GM23248 (cell line): ENCODE data around the gene SLITRK4. TPM values are rescaled to one million over a fixed set of nuclear protein-coding genes. Genes with fewer than 3 reads are reported as not detected.

Source experiments
- DNase-seq: peaks from one replicate; pipeline ENCODE4 v3.0.0-alpha.2; 2015
- H2AFZ ChIP-seq: fragments of 200-600 bp; sonication (generic); 2 replicates; pipeline ENCODE4 v1.6.1; 2016; ENCODE audit warnings: antibody characterized with exemption
- H3F3A ChIP-seq: fragments of 200-600 bp; sonication (generic); 2 replicates; pipeline ENCODE4 v1.6.1; 2016; ENCODE audit warnings: mild to moderate bottlenecking, antibody characterized with exemption, mixed run types; ENCODE audit not compliant: insufficient read depth
- H3K27ac ChIP-seq: fragments of 200-600 bp; sonication (generic); 2 replicates; pipeline ENCODE4 v1.5.1; 2016; ENCODE audit warnings: mild to moderate bottlenecking
- H3K27me3 ChIP-seq: fragments of 200-600 bp; sonication (generic); replicated peaks from 2 replicates; pipeline ENCODE4 v1.6.1; 2016; ENCODE audit warnings: mild to moderate bottlenecking; ENCODE audit not compliant: insufficient read depth
- H3K36me3 ChIP-seq: fragments of 200-600 bp; sonication (generic); 2 replicates; pipeline ENCODE4 v1.6.1; 2016; ENCODE audit warnings: low read depth, mild to moderate bottlenecking
- H3K4me1 ChIP-seq: fragments of 200-600 bp; sonication (generic); 2 replicates; pipeline ENCODE4 v1.6.1; 2016; ENCODE audit warnings: mild to moderate bottlenecking; ENCODE audit not compliant: insufficient read depth
- H3K4me2 ChIP-seq: fragments of 200-600 bp; sonication (generic); one replicate; pipeline ENCODE4 v1.6.1; 2016; ENCODE audit warnings: mild to moderate bottlenecking; ENCODE audit not compliant: unreplicated experiment
- H3K4me3 ChIP-seq: fragments of 200-600 bp; sonication (generic); 2 replicates; pipeline ENCODE4 v1.5.1; 2016; ENCODE audit warnings: mild to moderate bottlenecking
- H3K79me2 ChIP-seq: fragments of 200-600 bp; sonication (generic); 2 replicates; pipeline ENCODE4 v1.6.1; 2016; ENCODE audit warnings: mild to moderate bottlenecking; ENCODE audit not compliant: insufficient read depth
- H3K9ac ChIP-seq: fragments of 200-600 bp; sonication (generic); 2 replicates; pipeline ENCODE4 v1.6.1; 2016; ENCODE audit warnings: mild to moderate bottlenecking
- H3K9me2 ChIP-seq: fragments of 200-600 bp; sonication (generic); 2 replicates; pipeline ENCODE4 v1.6.1; 2016; ENCODE audit warnings: mixed run types, mild to moderate bottlenecking, moderate library complexity; ENCODE audit not compliant: insufficient read depth
- H3K9me3 ChIP-seq: fragments of 200-600 bp; sonication (generic); one replicate; pipeline ENCODE4 v1.6.1; 2017; ENCODE audit warnings: low read depth
- H4K20me1 ChIP-seq: fragments of 200-600 bp; sonication (generic); 2 replicates; pipeline ENCODE4 v1.6.0; 2016; ENCODE audit not compliant: insufficient read depth
- EZH2 ChIP-seq: fragments of 200-600 bp; sonication (generic); IDR thresholded peaks from 2 replicates; pipeline ENCODE4 v1.6.1; 2018; ENCODE audit warnings: antibody characterized with exemption, mild to moderate bottlenecking; ENCODE audit not compliant: insufficient read depth, poor library complexity, severe bottlenecking
- EZH2phosphoT487 ChIP-seq: fragments of 200-600 bp; sonication (generic); IDR thresholded peaks from 2 replicates; pipeline ENCODE4 v1.6.1; 2018; ENCODE audit warnings: antibody characterized with exemption, moderate library complexity, mild to moderate bottlenecking, low read depth; ENCODE audit not compliant: insufficient read depth
- WGBS, 2 experiments: methylation state at CpG; one replicate each; pipeline ENCODE4 v1.1.6; 2015 to 2017; ENCODE audit warnings: low lambda C conversion rate in 2 of 2, low coverage in 1 of 2; ENCODE audit errors: missing lambda C conversion rate in 2 of 2; 5-methylcytosine and 5-hydroxymethylcytosine counted together
- in situ Hi-C: fragments of 300-500 bp; cut with MboI; formaldehyde crosslinking; loops from 2 replicates; pipeline ENCODE4 v1.15.0; 2020
- polyA plus RNA-seq: library from polyadenylated mRNA; unstranded; fragments of >200 nt; fragmentation: Nextera tagmentation; extraction: Ambion mirVana; gene quantifications from 2 replicates; pipeline ENCODE4 v1.2.1, GENCODE V29; 2016
- total RNA-seq: library from RNA; depleted of rRNA; stranded (reverse); fragments of >200 nt; shearing (Covaris generic); gene quantifications from 2 replicates; pipeline ENCODE4 v1.2.3, GENCODE V29; 2014

The SLITRK4 gene
- total and polyA plus RNA-seq, 2 experiments from 2014 or later, result not detected

- no peaks in the 10 kb centered on the region for H3K36me3 ChIP-seq
- H4K20me1 ChIP-seq, result no peaks in the 10 kb centered on the region
- H3K4me3 ChIP-seq, result no peak overlapping the region
- DNase-seq, result peak; percentile 37
- no peak overlapping the region for H3K4me2 ChIP-seq
- H3K27me3 ChIP-seq, result no peaks in the 10 kb centered on the region
- WGBS, 2 experiments, result 18 to 19% methylated on average over 5 of the region's 5 CpGs
- in situ Hi-C loops, result no loop called here
- no peaks in the 10 kb centered on the region for H3K79me2 ChIP-seq
- no peaks in the 10 kb centered on the region for H3F3A ChIP-seq
- TF ChIP-seq EZH2 (no peak), EZH2phosphoT487 (no peak)
- no peak overlapping the region for H2AFZ ChIP-seq
- no peaks in the 10 kb centered on the region for H3K4me1 ChIP-seq
- H3K27ac ChIP-seq, result no peak overlapping the region
- no peaks in the 10 kb centered on the region for H3K9me3 ChIP-seq
- no peak overlapping the region for H3K9ac ChIP-seq
- H3K9me2 ChIP-seq, result no peaks in the 10 kb centered on the region
These were observed 28.4 kb upstream of the SLITRK4 start for GRCh38 chrX:143664302-143664701.

DNA sequence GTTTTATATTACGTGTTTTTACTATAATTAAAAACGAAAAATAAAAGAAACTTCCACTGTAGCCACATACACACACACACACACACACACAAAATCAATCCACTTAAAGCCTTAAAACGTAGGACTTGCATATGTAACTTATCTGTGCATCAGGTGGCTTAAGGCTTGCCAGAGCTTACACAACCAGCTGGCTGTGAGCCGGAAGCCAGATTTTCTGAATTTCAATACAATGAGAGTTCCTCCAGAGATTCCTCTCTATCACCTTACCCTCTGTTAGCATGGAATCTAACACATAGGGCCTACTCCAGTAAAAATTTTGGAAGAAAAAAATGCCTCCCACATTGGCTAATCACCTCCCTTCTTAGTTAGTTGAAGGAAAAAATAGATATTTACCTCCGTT lies 27.9 kb upstream of the SLITRK4 start:
- Histone ChIP-seq H4K20me1 (no peaks in the 10 kb centered on the region), H2AFZ (no peak overlapping the region), H3K9me3 (no peaks in the 10 kb centered on the region), H3K9me2 (no peaks in the 10 kb centered on the region), H3F3A (no peaks in the 10 kb centered on the region), H3K27me3 (no peaks in the 10 kb centered on the region), H3K27ac (no peak overlapping the region), H3K9ac (no peak overlapping the region), H3K79me2 (no peaks in the 10 kb centered on the region), H3K36me3 (no peaks in the 10 kb centered on the region), H3K4me2 (no peak overlapping the region), H3K4me3 (no peak overlapping the region), H3K4me1 (no peaks in the 10 kb centered on the region)
- peak; percentile 0 for DNase-seq
- WGBS, 2 experiments, result 3 to 7% methylated on average over 5 of the region's 5 CpGs
- in situ Hi-C loops, result no loop called here
- TF ChIP-seq EZH2 (no peak), EZH2phosphoT487 (no peak)

GRCh38 chrX:143661286-143661685 lies 25.4 kb upstream of the SLITRK4 start:
- Histone ChIP-seq H3K27me3 (no peaks in the 10 kb centered on the region), H4K20me1 (no peaks in the 10 kb centered on the region), H3F3A (no peaks in the 10 kb centered on the region), H3K36me3 (no peaks in the 10 kb centered on the region), H3K9me3 (no peaks in the 10 kb centered on the region), H3K4me3 (no peak overlapping the region), H2AFZ (no peak overlapping the region), H3K9me2 (no peaks in the 10 kb centered on the region), H3K4me1 (no peaks in the 10 kb centered on the region), H3K4me2 (no peak overlapping the region), H3K79me2 (no peaks in the 10 kb centered on the region), H3K27ac (no peak overlapping the region), H3K9ac (no peak overlapping the region)
- in situ Hi-C loops, result no loop called here
- DNase-seq, result no peak
- TF ChIP-seq EZH2 (no peak), EZH2phosphoT487 (no peak)

DNA sequence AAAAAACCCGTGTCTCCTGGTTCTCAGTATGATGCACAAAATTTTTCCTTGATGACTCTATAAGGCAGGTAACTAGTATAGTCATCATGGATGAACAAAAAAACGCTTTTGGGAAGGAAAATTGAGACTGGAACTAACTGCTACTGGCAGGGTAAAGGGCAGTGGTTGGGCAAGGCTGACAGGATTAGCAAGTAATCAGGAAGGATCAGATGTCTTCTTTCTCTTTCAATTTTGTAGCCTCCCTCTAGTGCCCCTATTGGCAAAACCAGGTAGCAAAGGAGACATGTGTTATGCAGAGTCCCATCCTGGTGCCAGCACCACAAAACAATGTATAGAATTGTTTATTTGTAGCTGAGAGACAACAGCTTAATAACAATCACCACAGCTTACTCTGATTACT lies 12.8 kb upstream of the SLITRK4 start:
- in situ Hi-C loops, result no loop called here
- Histone ChIP-seq H3K9ac (no peak overlapping the region), H3K4me3 (no peak overlapping the region), H3K36me3 (no peaks in the 10 kb centered on the region), H3K9me2 (no peaks in the 10 kb centered on the region), H3K9me3 (no peaks in the 10 kb centered on the region), H3K27ac (no peak overlapping the region), H3K27me3 (no peaks in the 10 kb centered on the region), H3F3A (no peaks in the 10 kb centered on the region), H4K20me1 (no peaks in the 10 kb centered on the region), H2AFZ (no peak overlapping the region), H3K79me2 (no peaks in the 10 kb centered on the region), H3K4me1 (no peaks in the 10 kb centered on the region), H3K4me2 (no peak overlapping the region)
- no peak for DNase-seq
- TF ChIP-seq EZH2phosphoT487, result no peak
- TF ChIP-seq EZH2, result no peak
- WGBS, 2 experiments, result 0 to 2% methylated on average over 2 of the region's 2 CpGs

- H3K9ac ChIP-seq, result no peak overlapping the region
- no peak overlapping the region for H2AFZ ChIP-seq
- H3K27ac ChIP-seq, result no peak overlapping the region
- no peaks in the 10 kb centered on the region for H3K4me1 ChIP-seq
- 36 to 43% methylated on average over 3 of the region's 3 CpGs for WGBS, 2 experiments
- TF ChIP-seq EZH2, result no peak
- no peak for TF ChIP-seq EZH2phosphoT487
- H3K36me3 ChIP-seq, result no peaks in the 10 kb centered on the region
- no peaks in the 10 kb centered on the region for H3K9me3 ChIP-seq
- no peaks in the 10 kb centered on the region for H4K20me1 ChIP-seq
- H3K27me3 ChIP-seq, result no peaks in the 10 kb centered on the region
- in situ Hi-C loops, result no loop called here
- no peak for DNase-seq
- no peaks in the 10 kb centered on the region for H3K79me2 ChIP-seq
- H3K9me2 ChIP-seq, result no peaks in the 10 kb centered on the region
- no peak overlapping the region for H3K4me2 ChIP-seq
- no peaks in the 10 kb centered on the region for H3F3A ChIP-seq
- H3K4me3 ChIP-seq, result no peak overlapping the region
These were observed 6.5 kb upstream of the SLITRK4 start for GRCh38 chrX:143642426-143642825.
